ENCODE data around the gene SMIM13.
"Not testable (repeated sequence)": the region's sequence is repeated elsewhere in the genome, so short reads cannot be mapped to it uniquely, and the experiment has no call there.

Gene SMIM13

DNA sequence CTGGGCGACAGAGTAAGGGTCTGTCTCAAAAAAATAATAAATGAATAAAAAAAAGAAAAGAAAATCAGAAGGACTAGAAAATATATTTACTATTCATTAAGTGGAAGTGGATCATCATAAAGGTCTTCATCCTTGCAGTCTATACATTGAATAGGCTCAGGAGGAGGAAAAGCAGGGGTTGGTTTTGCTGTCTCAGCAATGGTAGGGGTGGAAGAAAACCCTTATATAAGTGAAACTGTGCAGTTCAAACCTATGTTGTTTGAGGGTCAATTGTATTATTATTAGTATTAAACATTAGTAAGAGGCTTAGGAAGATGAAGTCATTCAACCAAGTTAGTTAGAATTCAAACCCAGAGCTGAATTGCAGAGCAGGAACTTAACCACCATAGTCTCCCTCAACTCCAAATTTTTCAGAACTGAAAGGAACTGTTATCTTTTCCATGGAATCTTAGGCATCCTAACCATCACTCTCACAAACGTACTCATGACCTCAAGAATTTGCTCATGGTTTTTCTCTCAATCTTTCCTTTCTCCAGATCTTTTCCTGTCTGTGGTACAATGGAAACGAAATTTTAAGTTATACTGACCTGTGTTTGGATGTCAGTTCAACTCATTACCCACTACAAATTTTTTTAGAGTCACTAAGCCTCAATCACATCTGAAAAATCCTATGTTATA lies 7.7 kb upstream of the SMIM13 start:
- no peak for DNase-seq

DNA sequence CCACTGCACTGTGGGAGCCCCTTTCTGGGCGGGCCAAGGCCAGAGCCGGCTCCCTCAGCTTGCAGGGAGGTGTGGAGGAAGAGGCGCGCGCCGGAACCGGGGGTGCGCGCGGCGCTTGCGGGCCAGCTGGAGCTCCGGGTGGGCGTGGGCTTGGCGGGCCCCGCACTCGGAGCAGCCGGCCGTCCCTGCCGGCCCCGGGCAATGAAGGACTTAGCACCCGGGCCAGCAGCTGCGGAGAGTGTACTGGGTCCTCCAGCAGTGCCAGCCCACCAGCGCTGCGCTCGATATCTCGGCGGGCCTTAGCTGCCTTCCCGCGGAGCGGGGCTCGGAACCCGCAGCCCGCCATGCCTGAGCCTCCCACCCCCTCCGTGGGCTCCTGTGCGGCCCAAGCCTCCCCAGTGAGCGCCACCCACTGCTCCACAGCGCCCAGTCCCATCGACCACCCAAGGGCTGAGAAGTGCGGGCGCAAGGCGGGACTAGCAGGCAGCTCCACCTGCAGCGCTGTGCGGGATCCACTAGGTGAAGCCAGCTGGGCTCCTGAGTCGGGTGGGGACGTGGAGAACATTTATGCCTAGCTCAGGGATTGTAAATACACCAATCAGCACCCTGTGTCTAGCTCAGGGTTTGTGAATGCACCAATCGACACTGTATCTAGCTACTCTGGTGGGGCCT lies 6.4 kb upstream of the SMIM13 start:
- not testable (repeated sequence) for DNase-seq

DNA sequence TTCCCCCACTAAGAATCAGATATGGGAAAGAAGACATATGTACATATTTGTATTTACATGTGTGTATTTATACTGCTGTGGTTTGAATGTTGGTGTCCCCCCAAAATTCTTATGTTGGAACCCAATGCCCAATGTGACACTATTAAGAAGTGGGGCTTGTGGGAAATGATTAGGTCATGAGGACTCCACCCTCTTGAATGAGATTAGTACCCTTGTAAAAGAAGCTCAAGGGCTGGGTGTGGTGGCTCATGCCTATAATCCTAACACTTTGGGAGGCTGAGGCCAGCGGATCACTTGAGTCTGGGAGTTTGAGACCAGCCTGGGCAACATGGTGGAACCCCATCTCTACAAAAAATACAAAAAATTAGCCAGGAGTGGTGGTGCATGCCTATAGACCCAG lies 3.9 kb upstream of the SMIM13 start:
- no peak for DNase-seq

DNA sequence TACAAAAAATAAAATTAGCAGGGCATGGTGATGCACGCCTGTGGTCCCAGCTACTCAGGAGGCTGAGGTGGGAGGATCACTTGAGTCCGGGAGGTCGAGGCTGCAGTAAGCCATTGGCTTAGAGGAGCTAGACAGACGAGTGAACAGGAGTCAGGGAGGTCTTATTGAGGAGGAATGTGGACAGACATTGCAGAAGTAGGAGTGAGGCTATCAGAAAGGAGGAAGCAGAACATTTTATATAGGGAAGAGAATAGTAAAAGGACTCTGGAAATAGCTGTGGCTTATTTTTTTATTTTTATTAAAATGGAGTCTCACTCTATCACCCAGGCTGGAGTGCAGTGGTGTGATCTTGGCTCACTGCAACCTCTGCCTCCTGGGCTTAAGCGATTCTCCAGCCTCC lies 2.5 kb upstream of the SMIM13 start:
- DNase-seq = not testable (repeated sequence)

- peak in 1 of 2 donors; percentile 35 for DNase-seq
These were observed 812 bp upstream of the SMIM13 start for GRCh38 chr6:11092668-11093375.

- DNase-seq = no peak
These were observed 333 bp upstream of the SMIM13 start for GRCh38 chr6:11093376-11093625.

DNA sequence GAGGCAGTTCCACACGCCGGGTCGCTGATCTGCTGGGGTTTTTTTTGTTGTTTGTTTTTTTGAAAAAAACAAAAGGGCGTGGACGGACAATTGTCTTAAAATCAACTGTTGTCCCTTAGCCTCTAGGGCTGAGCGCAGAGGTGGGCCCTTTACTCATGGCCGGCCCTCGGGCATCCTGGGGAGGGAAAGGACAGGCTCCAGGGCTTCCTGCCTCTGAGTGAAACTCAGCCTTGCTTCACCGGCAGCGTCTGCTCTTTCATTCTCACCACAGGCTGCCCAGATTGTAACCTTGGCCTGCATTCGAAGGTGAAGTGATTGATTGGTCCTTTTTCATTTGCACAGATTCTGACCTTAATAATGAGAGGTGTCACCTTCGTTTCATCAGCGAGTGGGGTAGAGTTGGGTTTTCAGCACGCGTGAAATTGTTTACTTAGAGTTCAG lies 797 bp downstream of the SMIM13 start:
- peak in 1 of 2 donors; percentile 44 for DNase-seq

DNA sequence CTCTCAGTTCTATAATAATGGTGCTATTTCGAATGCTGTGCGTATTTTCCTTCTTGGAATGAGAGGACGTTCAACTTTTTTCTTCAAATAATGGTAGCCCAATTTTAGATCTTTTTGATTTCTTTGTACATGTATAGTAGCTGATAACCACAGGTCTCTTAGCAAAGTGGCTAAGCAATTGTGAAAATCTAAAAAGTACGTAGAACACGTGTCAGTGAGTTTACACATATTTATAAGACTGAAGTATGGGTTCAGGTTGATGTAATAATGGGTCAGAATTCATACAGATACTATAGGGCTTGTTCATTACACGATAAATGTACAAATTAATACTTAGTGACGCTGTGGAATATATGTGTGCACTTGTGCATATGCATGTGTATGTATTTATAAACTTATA lies 1.3 kb downstream of the SMIM13 start:
- DNase-seq = no peak

DNA sequence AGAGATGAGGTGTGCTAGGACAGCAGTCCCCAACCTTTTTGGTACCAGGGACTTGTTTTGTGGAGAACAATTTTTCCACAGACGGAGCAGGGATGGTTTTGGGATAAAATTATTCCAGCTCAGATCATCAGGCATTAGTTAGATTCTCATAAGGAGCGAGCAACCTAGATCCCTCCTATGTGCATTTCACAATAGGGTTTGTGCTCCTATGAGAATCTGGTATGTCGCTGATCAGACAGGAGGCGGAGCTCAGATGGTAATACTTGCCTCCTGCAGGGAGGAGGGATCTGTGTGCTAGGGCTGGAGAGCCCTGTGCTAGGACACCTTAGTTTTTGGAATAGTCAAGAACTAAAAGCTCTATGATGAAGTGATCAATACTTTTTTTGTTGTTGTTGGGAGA lies 2.5 kb downstream of the SMIM13 start:
- no peak for DNase-seq

DNA sequence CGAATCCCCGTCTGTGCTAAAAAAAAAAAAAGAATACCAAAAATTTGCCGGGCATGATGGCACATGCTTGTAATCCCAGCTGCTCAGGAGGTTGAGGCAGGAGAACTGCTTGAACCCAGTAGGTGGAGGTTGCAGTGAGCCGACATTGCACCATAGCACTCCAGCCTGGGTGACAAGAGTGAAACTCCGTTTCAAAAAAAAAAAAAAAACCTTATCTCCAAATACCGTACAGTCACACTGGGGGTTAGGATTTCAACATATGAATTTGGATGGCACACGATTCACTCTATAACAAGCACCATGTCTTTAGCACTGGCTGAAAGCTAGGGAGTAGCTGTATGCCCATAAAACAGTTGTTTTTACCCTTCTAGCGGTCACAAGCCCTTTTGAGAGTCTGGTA lies 3.8 kb downstream of the SMIM13 start:
- DNase-seq = no peak

GRCh38 chr6:11098004-11098403 lies 4.4 kb downstream of the SMIM13 start:
- no peak for DNase-seq

DNA sequence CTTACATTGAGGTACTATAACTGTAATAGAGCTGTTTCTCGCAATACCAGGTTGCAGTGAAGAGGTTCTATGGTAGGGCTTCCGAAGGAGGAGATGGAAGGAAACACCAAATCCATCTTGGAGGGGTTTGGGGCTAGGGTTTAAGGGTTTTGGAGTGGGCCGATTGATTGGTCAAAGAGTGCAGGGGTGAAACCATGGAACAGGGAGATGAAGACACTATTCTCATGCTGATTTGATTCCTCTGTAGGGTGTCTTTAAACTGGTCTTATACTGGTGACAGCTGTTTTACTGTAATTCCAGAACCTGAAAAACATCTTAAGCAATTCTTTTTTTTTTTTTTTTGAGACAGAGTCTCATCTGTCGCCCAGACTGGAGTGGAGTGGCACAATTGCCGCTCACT lies 7.8 kb downstream of the SMIM13 start:
- no peak for DNase-seq

GRCh38 chr6:11103065-11103464 lies 9.4 kb downstream of the SMIM13 start:
- DNase-seq = no peak

DNA sequence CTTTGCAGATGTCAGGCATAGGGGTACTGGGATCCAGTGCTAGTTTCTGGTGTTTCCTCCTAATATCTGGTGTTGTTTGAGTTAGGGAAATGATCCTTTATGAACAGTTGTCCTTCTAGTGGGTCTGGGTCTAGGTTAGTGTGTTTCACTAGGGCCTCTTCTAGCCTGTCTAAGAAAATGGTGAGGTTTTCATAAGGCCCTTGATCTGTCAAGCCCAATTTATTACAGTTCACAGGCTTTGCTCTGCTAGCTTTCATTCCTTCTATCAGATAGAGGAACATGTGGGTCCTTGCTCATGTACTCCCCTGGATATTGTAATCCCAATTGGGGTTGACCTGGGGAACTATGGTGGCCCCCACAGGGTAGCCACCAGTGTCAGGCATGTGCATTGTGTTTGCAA lies 15.1 kb downstream of the SMIM13 start:
- no peak for DNase-seq

- no peak for DNase-seq
These were observed 17.5 kb downstream of the SMIM13 start, which contains the start of gene ERVFRD-1 for GRCh38 chr6:11110921-11111768. Gene ERVFRD-1, minus strand, starts transcription at chr6:11111725. Its CDS starts 6,415 bp downstream, at chr6:11105310.

DNA sequence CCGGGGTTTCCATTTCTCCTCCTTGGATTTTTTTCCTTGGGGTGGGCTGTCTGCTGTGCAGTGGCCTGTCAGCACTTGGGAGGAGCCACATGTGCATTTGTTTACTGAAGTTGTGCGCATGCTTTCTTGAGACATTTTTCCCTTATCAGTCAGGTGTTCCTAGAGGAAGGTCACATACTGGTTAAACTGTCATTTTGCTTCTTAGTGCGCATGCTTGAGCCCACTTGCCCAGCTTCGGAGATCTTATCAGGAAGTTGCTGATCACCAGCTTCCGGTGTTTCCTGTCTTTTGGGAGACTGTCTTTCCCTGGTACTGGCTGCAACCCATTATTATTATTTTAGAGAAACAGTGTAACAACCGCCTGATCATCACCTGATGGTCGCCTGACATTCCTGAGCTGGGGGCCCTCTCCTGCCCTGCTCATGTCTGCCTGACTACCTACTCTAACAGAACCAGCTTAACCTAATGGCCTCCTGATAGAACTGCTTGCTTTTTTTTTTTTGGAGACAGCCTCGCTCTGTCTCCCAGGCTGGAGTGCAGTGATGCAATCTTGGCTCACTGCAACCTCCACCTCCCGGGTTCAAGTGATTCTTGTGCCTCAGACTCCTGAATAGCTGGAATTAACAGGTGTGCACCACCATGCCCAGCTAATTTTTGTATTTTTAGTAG lies 18.3 kb downstream of the SMIM13 start:
- no peak for DNase-seq

GRCh38 chr6:11113038-11113437 lies 19.4 kb downstream of the SMIM13 start:
- DNase-seq = no peak

DNA sequence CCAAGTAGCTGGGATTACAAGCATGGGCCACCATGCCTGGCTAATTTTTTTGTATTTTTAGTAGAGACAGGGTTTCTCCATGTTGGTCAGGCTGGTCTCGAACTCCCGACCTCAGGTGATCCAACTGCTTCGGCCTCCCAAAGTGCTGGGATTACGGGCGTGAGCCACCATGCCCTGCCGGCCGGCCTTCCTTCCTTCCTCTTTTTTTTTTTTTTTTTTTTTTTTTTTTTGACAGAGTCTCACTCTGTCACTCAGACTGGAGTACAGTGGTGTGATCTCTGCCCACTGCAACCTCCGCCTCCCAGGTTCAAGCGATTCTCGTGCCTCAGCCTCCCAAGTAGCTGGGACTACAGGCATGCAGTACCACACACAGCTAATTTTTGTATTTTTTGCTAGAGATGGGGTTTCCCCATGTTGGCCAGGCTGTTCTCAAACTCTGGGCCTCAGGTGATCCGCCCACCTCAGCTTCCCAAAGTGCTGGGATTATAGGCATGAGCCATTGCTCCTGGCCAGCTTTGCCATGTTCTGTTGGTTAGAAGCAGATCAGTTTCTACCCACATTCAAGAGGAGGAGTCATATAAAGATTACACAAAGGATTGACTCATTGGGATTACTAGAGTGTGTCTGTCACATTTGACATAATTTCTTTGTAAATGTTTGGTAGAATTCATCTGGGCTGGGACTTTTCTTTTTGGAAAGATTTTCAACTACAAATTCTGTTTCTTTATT lies 22.3 kb downstream of the SMIM13 start:
- not testable (repeated sequence) for DNase-seq

- no peak for DNase-seq
These were observed 26.8 kb downstream of the SMIM13 start for GRCh38 chr6:11120271-11121005.

DNA sequence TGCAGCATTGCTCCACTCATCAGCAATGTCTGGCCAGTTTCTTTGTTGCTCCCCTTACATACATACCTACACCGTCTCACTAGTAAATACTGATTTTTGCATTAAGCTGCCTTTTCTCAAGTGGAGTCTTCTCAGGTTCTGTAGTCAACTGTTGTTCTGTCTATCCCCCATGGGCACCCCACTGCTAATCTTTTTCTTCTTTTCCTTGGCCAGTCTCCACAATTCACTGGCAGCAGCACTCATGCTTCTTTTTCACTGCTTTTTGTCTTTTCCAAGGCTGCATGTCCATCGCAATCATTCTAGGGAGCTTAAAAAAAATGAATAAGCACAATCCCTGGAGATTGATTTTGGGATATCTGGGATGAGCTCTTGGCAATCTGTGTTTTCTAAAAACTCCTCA lies 28.2 kb downstream of the SMIM13 start:
- DNase-seq = no peak

DNA sequence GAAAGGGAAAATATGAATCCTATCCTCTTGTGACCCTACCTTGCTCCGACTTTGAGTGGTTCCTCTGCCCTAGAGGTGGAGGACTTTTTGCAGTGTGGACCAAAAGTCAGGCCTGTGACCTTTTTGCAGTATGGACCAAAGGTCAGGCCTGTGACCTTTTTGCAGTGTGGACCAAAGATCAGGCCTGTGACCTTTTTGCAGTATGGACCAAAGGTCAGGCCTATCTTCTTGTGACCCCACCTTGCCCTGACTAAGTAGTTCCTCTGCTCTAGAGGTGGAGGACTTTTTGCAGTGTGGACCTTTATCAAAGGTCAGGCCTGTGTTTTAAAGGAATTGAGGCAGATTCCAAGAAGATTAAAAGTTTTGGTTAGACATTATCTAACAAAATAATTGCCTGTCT lies 28.7 kb downstream of the SMIM13 start:
- no peak for DNase-seq

All from hippocampal formation (tissue), 2 donors.